ENCODE results near the gene BRD3. TPM values are rescaled to one million over a fixed set of nuclear protein-coding genes. Genes with fewer than 3 reads are reported as not detected.

The BRD3 gene
- total RNA-seq, 1 experiment from 2014 or later = 61.6 TPM

- DNase-seq (ENCODE audit: low spot score) = peak; percentile 48
- POLR2A ChIA-PET (ENCODE audit: low non-redundant PET) = no interaction called here
- no peaks in the 10 kb centered on the region for H3K9me3 ChIP-seq (ENCODE audit: low read depth, low read length, poor library complexity, severe bottlenecking)
- H3K4me1 ChIP-seq (ENCODE audit: insufficient read depth, low read length, poor library complexity, severe bottlenecking) = no peaks in the 10 kb centered on the region
- TF ChIP-seq CTCF (conservative IDR thresholded peaks at IDR 0.05; ENCODE audit: low read depth, low read length) (peak; percentile 71), EZH2 (IDR thresholded peaks at IDR 0.05; ENCODE audit: borderline replicate concordance, low read depth, low read length, poor library complexity, severe bottlenecking) (no peak)
- no peak overlapping the region for H3K27ac ChIP-seq (ENCODE audit: low read depth, low read length, poor library complexity, severe bottlenecking)
- no peak overlapping the region for H3K4me3 ChIP-seq (ENCODE audit: low read depth, low read length, poor library complexity, severe bottlenecking)
- no peaks in the 10 kb centered on the region for H3K36me3 ChIP-seq (ENCODE audit: insufficient read depth, low read length, poor library complexity, severe bottlenecking)
- intact Hi-C loops (cut with micrococcal nuclease; ENCODE audit: unreplicated experiment) = no loop called here
- peaks cover 11% of the 10 kb centered on the region for H3K27me3 ChIP-seq (replicated peaks; ENCODE audit: insufficient read depth, low read depth, low read length, poor library complexity)
- CTCF ChIA-PET = no interaction called here
- no TSS peak for BruUV-seq (replicated peaks)
Measured at GRCh38 chr9:134099123-134099761, 31.4 kb upstream of the BRD3 start.

GRCh38 chr9:134089972-134090371 is 22.1 kb upstream of the BRD3 start:
- BruUV-seq (replicated peaks) = no TSS peak

GRCh38 chr9:134088063-134088725 is 20.4 kb upstream of the BRD3 start:
- POLR2A ChIA-PET (ENCODE audit: low non-redundant PET) = no interaction called here
- Histone ChIP-seq H3K27me3 (replicated peaks; ENCODE audit: insufficient read depth, low read depth, low read length, poor library complexity) (no peaks in the 10 kb centered on the region), H3K9me3 (ENCODE audit: low read depth, low read length, poor library complexity, severe bottlenecking) (no peaks in the 10 kb centered on the region), H3K36me3 (ENCODE audit: insufficient read depth, low read length, poor library complexity, severe bottlenecking) (no peaks in the 10 kb centered on the region), H3K4me3 (ENCODE audit: low read depth, low read length, poor library complexity, severe bottlenecking) (no peak overlapping the region), H3K4me1 (ENCODE audit: insufficient read depth, low read length, poor library complexity, severe bottlenecking) (no peaks in the 10 kb centered on the region), H3K27ac (ENCODE audit: low read depth, low read length, poor library complexity, severe bottlenecking) (no peak overlapping the region)
- no peak for DNase-seq (ENCODE audit: low spot score)
- intact Hi-C loops (cut with micrococcal nuclease; ENCODE audit: unreplicated experiment) = no loop called here
- no peak for TF ChIP-seq CTCF (conservative IDR thresholded peaks at IDR 0.05; ENCODE audit: low read depth, low read length)
- TF ChIP-seq EZH2 (IDR thresholded peaks at IDR 0.05; ENCODE audit: borderline replicate concordance, low read depth, low read length, poor library complexity, severe bottlenecking) = no peak
- BruUV-seq (replicated peaks) = no TSS peak
- CTCF ChIA-PET = no interaction called here

More at GRCh38 chr9:134089972-134090371, 22.1 kb upstream of the BRD3 start:
- H3K27me3 ChIP-seq (replicated peaks; ENCODE audit: insufficient read depth, low read depth, low read length, poor library complexity) = no peaks in the 10 kb centered on the region
- no peaks in the 10 kb centered on the region for H3K9me3 ChIP-seq (ENCODE audit: low read depth, low read length, poor library complexity, severe bottlenecking)
- H3K27ac ChIP-seq (ENCODE audit: low read depth, low read length, poor library complexity, severe bottlenecking) = no peak overlapping the region
- no peaks in the 10 kb centered on the region for H3K36me3 ChIP-seq (ENCODE audit: insufficient read depth, low read length, poor library complexity, severe bottlenecking)
- intact Hi-C loops (cut with micrococcal nuclease; ENCODE audit: unreplicated experiment) = no loop called here
- CTCF ChIA-PET = no interaction called here
- TF ChIP-seq CTCF (conservative IDR thresholded peaks at IDR 0.05; ENCODE audit: low read depth, low read length) (no peak), EZH2 (IDR thresholded peaks at IDR 0.05; ENCODE audit: borderline replicate concordance, low read depth, low read length, poor library complexity, severe bottlenecking) (no peak)
- POLR2A ChIA-PET (ENCODE audit: low non-redundant PET) = no interaction called here
- no peak overlapping the region for H3K4me3 ChIP-seq (ENCODE audit: low read depth, low read length, poor library complexity, severe bottlenecking)
- DNase-seq (ENCODE audit: low spot score) = no peak
- no peaks in the 10 kb centered on the region for H3K4me1 ChIP-seq (ENCODE audit: insufficient read depth, low read length, poor library complexity, severe bottlenecking)

All from A673 (cell line).